ENCODE data around the gene RAD51B. TPM values are rescaled to one million over a fixed set of nuclear protein-coding genes. Genes with fewer than 3 reads are reported as not detected.

RAD51B gene
- total and polyA plus RNA-seq, 9 of the 15 experiments (the other 6 are each of a cell fraction or from before 2014, with no cell fraction given): 8.5 to 17.3 (median 11.3) TPM

DNA sequence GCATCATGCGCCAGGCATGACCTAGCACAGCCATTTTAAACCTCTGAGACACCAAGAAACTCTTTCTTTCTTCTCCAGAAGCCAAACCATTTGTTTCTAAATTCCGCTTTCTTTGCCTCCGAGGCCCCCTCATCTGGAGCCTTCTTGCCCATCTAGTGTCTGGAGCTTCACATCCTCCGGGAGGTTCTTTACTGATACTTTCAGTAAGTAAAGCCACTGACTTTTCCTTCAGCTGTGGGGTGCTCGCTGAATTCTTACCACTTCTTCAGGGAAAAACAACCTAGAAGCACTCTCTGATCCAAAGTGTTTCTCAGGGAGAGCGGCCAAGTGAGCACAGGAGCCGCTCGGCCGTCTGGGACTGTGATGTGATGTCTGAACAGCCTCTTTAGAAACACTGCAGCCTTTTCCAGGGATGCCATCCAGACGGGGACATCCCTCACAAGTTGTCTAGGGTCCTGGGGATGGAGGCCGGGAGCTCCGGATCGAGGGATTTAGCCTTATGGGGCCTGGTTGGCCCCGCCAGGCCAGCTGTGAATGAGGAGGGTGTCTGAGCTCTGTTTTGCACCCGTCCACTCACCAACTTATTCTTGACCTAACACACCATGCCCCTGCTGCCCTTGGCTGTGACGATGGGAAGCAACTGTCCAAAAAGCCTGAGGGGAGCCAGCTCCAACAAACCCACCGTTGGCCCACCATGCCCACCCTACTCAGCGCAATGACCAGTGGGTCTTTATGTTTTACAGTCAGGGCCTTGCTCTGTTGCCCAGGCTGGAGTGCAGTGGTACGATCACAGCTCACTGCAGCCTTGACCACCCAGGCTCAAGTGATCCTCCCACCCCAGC lies 812.7 kb downstream of the RAD51B start:
- Histone ChIP-seq H3K4me2 (ENCODE audit: insufficient read depth, low read length) (no peak overlapping the region), H3K9ac (ENCODE audit: insufficient read depth in 1 of 2, low read depth in 2 of 2, low read length in 2 of 2) (no peak overlapping the region), H3K9me1 (ENCODE audit: control insufficient read depth, insufficient read depth, low read length) (no peaks in the 10 kb centered on the region), H3K4me3 (no peak overlapping the region), H3K27me3 (ENCODE audit: control insufficient read depth in 2 of 2, insufficient read depth in 2 of 2, low read length in 2 of 2) (no peaks in the 10 kb centered on the region), H4K20me1 (replicated peaks; ENCODE audit: control insufficient read depth, insufficient read depth, low read length) (no peaks in the 10 kb centered on the region), H3K4me1 (replicated peaks in 1 of 2; ENCODE audit: control insufficient read depth in 2 of 2, insufficient read depth in 2 of 2, low read length in 2 of 2) (peaks cover 16% of the 10 kb centered on the region in 2 experiments; a peak in 4 of 5 replicates), H3K27ac (ENCODE audit: extremely low read depth, low read depth, low read length) (no peak overlapping the region), H3K79me2 (ENCODE audit: control insufficient read depth, insufficient read depth, low read length) (no peaks in the 10 kb centered on the region), H2AFZ (ENCODE audit: low read depth, low read length) (no peak overlapping the region), H3K36me3 (ENCODE audit: control insufficient read depth, insufficient read depth, low read length) (no peaks in the 10 kb centered on the region), H3K9me3 (replicated peaks; ENCODE audit: control insufficient read depth, insufficient read depth, low read depth, low read length) (no peaks in the 10 kb centered on the region)
- POLR2A ChIA-PET: interaction anchor here (0.6 kb wide), 1 partner anchor 110 kb away, joined by 3 read pairs; no protein-coding TSS in a partner anchor
- in situ Hi-C loops (cut with MboI) (no loop called here), intact Hi-C loops (cut with micrococcal nuclease) (no loop called here)
- FAIRE-seq: no peak
- CTCF ChIA-PET (ENCODE audit: low intra/inter-chr PET ratio): no interaction called here
- 63% methylated on average over 9 of the region's 19 CpGs for WGBS (ENCODE audit: insufficient coverage, low coverage, missing lambda C conversion rate)
- ATAC-seq: no peak
- no TSS peak for BruUV-seq (replicated peaks)
- DNase-seq (ENCODE audit: extremely low read depth in 1 of 4, low spot score in 3 of 4): no peak
- TF ChIP-seq TCF3 (CRISPR knock-in tag; IDR thresholded peaks at IDR 0.05) (no peak), ARNT (IDR thresholded peaks at IDR 0.05) (no peak), ERF (CRISPR knock-in tag; IDR thresholded peaks at IDR 0.05) (no peak), RNF2 (IDR thresholded peaks at IDR 0.05) (no peak), POLR2H (tag; IDR thresholded peaks at IDR 0.05; ENCODE audit: low read depth) (no peak), RFX5 (IDR thresholded peaks at IDR 0.05; ENCODE audit: low read depth, low read length) (no peak), NFXL1 (CRISPR knock-in tag; IDR thresholded peaks at IDR 0.05) (no peak), TBL1XR1 (IDR thresholded peaks at IDR 0.05; ENCODE audit: low read length in 2 of 2) (no peak), POLR2A (conservative IDR thresholded peaks at IDR 0.05) (no peak), ARID1B (IDR thresholded peaks at IDR 0.05) (no peak)
- TF ChIP-seq, protein P1, sequence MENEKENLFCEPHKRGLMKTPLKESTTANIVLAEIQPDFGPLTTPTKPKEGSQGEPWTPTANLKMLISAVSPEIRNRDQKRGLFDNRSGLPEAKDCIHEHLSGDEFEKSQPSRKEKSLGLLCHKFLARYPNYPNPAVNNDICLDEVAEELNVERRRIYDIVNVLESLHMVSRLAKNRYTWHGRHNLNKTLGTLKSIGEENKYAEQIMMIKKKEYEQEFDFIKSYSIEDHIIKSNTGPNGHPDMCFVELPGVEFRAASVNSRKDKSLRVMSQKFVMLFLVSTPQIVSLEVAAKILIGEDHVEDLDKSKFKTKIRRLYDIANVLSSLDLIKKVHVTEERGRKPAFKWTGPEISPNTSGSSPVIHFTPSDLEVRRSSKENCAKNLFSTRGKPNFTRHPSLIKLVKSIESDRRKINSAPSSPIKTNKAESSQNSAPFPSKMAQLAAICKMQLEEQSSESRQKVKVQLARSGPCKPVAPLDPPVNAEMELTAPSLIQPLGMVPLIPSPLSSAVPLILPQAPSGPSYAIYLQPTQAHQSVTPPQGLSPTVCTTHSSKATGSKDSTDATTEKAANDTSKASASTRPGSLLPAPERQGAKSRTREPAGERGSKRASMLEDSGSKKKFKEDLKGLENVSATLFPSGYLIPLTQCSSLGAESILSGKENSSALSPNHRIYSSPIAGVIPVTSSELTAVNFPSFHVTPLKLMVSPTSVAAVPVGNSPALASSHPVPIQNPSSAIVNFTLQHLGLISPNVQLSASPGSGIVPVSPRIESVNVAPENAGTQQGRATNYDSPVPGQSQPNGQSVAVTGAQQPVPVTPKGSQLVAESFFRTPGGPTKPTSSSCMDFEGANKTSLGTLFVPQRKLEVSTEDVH (IDR thresholded peaks at IDR 0.05; ENCODE audit: low read depth, partially characterized antibody): no peak
- TF ChIP-seq, protein P2, sequence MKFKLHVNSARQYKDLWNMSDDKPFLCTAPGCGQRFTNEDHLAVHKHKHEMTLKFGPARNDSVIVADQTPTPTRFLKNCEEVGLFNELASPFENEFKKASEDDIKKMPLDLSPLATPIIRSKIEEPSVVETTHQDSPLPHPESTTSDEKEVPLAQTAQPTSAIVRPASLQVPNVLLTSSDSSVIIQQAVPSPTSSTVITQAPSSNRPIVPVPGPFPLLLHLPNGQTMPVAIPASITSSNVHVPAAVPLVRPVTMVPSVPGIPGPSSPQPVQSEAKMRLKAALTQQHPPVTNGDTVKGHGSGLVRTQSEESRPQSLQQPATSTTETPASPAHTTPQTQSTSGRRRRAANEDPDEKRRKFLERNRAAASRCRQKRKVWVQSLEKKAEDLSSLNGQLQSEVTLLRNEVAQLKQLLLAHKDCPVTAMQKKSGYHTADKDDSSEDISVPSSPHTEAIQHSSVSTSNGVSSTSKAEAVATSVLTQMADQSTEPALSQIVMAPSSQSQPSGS (CRISPR knock-in tag; IDR thresholded peaks at IDR 0.05): no peak
- TF ChIP-seq, protein P3, sequence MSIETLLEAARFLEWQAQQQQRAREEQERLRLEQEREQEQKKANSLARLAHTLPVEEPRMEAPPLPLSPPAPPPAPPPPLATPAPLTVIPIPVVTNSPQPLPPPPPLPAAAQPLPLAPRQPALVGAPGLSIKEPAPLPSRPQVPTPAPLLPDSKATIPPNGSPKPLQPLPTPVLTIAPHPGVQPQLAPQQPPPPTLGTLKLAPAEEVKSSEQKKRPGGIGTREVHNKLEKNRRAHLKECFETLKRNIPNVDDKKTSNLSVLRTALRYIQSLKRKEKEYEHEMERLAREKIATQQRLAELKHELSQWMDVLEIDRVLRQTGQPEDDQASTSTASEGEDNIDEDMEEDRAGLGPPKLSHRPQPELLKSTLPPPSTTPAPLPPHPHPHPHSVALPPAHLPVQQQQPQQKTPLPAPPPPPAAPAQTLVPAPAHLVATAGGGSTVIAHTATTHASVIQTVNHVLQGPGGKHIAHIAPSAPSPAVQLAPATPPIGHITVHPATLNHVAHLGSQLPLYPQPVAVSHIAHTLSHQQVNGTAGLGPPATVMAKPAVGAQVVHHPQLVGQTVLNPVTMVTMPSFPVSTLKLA (conservative IDR thresholded peaks at IDR 0.05): no peak

Data from K562 (cell line).